Measurements from ENCODE around the gene RAB7B.
"Not testable (repeated sequence)": the region's sequence is repeated elsewhere in the genome, so short reads cannot be mapped to it uniquely, and the experiment has no call there.

RAB7B gene

GRCh38 chr1:206002871-206003801 is at the start of gene RAB7B:
Gene RAB7B (minus strand): TSS chr1:206003395. CDS start chr1:205994135, 9,260 bp downstream.
- peak within 1 kb of the TSS; percentile 51 for H3K4me3 ChIP-seq (ENCODE audit: control insufficient read depth, low read depth, low read length)
- DNase-seq (ENCODE audit: low read depth) = peak; percentile 79
- TF ChIP-seq CTCF (conservative IDR thresholded peaks at IDR 0.05; ENCODE audit: control insufficient read depth, insufficient read depth, low read depth, low read length) = no peak

GRCh38 chr1:206052231-206052865 is 49.2 kb upstream of the RAB7B start:
- not testable (repeated sequence) for H3K4me3 ChIP-seq (ENCODE audit: control insufficient read depth, low read depth, low read length); DNase-seq (ENCODE audit: low read depth)

- no peak overlapping the region for H3K4me3 ChIP-seq (ENCODE audit: control insufficient read depth, low read depth, low read length)
- TF ChIP-seq CTCF (conservative IDR thresholded peaks at IDR 0.05; ENCODE audit: control insufficient read depth, insufficient read depth, low read depth, low read length) = no peak
- no peak for DNase-seq (ENCODE audit: low read depth)
These were observed 47.5 kb upstream of the RAB7B start for GRCh38 chr1:206050655-206051235.

- no peak for TF ChIP-seq CTCF (conservative IDR thresholded peaks at IDR 0.05; ENCODE audit: control insufficient read depth, insufficient read depth, low read depth, low read length)
- no peak for DNase-seq (ENCODE audit: low read depth)
- no peak overlapping the region for H3K4me3 ChIP-seq (ENCODE audit: control insufficient read depth, low read depth, low read length)
These were observed 46.9 kb upstream of the RAB7B start for GRCh38 chr1:206049919-206050600.

GRCh38 chr1:206049293-206049692 is 46.1 kb upstream of the RAB7B start:
- no peak for TF ChIP-seq CTCF (conservative IDR thresholded peaks at IDR 0.05; ENCODE audit: control insufficient read depth, insufficient read depth, low read depth, low read length)
- H3K4me3 ChIP-seq (ENCODE audit: control insufficient read depth, low read depth, low read length) = no peak overlapping the region
- DNase-seq (ENCODE audit: low read depth) = no peak

- TF ChIP-seq CTCF (conservative IDR thresholded peaks at IDR 0.05; ENCODE audit: control insufficient read depth, insufficient read depth, low read depth, low read length) = no peak
- no peak for DNase-seq (ENCODE audit: low read depth)
These were observed 45.4 kb upstream of the RAB7B start for GRCh38 chr1:206048582-206048981.

More at GRCh38 chr1:206048582-206048981, 45.4 kb upstream of the RAB7B start:
- H3K4me3 ChIP-seq (ENCODE audit: control insufficient read depth, low read depth, low read length) = no peak overlapping the region

All from fibroblast of mammary gland (primary cell).